Measurements from ENCODE around the gene FOSB.
"Not testable (repeated sequence)": the region's sequence is repeated elsewhere in the genome, so short reads cannot be mapped to it uniquely, and the experiment has no call there.

Gene FOSB

DNA sequence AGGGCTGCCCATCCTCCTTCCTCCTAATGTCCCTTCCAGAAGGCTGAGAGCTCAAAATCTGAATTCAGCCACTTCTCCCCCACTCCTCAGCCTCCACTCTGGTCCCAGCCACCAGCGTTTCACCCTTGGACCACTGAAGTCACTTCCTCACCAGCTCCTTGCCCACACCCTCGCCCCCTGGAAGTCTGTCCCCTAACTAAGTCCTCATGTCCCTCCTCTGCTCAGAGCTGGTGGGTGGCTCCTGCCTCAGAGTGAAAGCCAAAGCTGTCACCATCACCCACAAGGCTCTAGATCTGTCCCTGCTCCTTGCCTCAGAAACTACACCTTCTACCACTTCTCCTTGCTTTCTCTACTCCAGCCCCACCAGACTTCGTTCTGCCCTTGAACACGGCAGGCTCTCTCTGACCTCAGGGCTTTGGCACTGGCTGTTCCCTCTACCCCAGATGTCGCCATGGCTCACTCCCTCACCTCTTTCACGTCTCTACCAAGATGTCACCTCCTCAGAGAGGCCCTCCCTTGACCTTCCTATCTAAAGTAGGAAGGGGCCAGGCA, 45.8 kb upstream of the FOSB start:
- Mint-ChIP-seq H3K27me3 (ENCODE audit: low read depth) (no peaks in the 10 kb centered on the region), H3K4me1 (peaks cover 41% of the 10 kb centered on the region), H3K36me3 (ENCODE audit: low read depth) (peaks cover 26% of the 10 kb centered on the region), H3K4me3 (peak overlapping the region; percentile 46 to 59 (median 57)), H3K9me3 (no peaks in the 10 kb centered on the region), H3K27ac (peak overlapping the region in 1 of 3 experiments; percentile 22)
- TF ChIP-seq, protein P1, sequence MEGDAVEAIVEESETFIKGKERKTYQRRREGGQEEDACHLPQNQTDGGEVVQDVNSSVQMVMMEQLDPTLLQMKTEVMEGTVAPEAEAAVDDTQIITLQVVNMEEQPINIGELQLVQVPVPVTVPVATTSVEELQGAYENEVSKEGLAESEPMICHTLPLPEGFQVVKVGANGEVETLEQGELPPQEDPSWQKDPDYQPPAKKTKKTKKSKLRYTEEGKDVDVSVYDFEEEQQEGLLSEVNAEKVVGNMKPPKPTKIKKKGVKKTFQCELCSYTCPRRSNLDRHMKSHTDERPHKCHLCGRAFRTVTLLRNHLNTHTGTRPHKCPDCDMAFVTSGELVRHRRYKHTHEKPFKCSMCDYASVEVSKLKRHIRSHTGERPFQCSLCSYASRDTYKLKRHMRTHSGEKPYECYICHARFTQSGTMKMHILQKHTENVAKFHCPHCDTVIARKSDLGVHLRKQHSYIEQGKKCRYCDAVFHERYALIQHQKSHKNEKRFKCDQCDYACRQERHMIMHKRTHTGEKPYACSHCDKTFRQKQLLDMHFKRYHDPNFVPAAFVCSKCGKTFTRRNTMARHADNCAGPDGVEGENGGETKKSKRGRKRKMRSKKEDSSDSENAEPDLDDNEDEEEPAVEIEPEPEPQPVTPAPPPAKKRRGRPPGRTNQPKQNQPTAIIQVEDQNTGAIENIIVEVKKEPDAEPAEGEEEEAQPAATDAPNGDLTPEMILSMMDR (IDR thresholded peaks at IDR 0.05; ENCODE audit: unreplicated experiment in 3 of 3), result no peak

DNA sequence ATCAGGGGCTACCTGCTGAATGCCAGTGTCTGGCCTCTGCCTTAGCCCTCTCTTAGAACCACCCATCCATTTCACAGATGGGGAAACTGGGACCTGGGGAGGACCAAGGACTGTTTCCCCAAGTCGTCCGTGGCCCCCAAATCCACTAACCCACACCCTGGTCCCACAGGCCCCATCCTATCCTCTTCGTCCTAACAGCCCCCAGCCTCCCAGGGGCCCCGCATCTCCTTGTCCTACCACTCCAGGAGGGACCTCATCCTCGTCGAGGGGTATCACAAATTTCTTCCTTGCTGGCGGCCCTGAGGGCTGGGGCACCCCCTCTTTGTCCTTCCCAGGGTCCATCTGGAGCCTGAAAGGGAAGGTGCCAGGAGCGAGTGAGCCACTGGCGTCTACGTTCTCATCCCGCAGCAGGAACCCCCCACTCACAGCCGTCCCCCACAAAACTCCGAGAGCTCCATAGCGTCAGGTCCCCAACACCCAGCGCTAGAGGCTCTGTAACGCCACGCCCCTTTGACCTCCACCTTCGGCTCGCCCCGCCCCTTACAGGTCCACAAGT, 44.7 kb upstream of the FOSB start:
- peaks cover 17% of the 10 kb centered on the region for H3K36me3 Mint-ChIP-seq (ENCODE audit: low read depth)

DNA sequence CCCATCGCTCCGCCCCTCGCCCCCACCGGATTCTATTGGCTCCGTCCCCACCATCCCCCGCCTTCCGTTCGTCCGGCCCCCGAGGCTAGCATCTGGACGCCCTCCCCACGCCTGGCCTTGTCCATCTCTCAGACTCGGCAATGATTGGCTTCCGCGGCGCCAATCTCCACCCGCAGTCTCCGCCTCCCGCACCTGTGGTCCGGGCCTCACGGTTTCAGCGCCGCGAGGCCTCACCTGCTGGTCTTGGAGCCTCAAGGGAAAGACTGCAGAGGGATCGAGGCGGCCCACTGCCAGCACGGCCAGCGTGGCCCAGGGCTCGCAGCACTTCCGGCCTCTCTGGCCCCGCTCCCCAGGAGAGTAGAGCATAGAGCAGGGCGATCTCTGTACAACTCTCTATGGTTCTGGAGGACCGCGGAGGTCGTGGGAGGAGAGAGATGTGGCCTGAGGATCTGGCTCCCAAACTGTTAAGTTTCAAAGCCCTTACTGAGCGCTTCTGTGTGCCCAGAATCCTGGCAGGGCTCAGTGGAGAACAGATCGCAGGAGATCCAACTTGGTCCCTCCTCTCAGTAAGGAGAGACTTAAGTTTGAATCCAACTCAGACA, 44.1 kb upstream of the FOSB start, which contains the start of gene ERCC1:
TSS of gene ERCC1 (minus strand) at position 329 of the 602 bp plus-strand sequence. CDS start 543 bp downstream, outside the sequence.
- Mint-ChIP-seq H3K4me1 (peaks cover 37% of the 10 kb centered on the region), H3K36me3 (ENCODE audit: low read depth) (peaks cover 12% of the 10 kb centered on the region), H3K27ac (peak within 1 kb of the TSS; percentile 83 to 92 (median 86)), H3K9me3 (no peaks in the 10 kb centered on the region), H3K4me3 (peak within 1 kb of the TSS; percentile 91 to 95 (median 94)), H3K27me3 (ENCODE audit: low read depth) (no peaks in the 10 kb centered on the region)
- TF ChIP-seq, protein P1 (IDR thresholded peaks at IDR 0.05; ENCODE audit: unreplicated experiment in 3 of 3), result no peak

More for the DNA sequence above, 44.7 kb upstream of the FOSB start:
- peak overlapping the region; percentile 91 to 95 (median 94) for H3K4me3 Mint-ChIP-seq
- H3K9me3 Mint-ChIP-seq, result no peaks in the 10 kb centered on the region
- H3K4me1 Mint-ChIP-seq, result peaks cover 41% of the 10 kb centered on the region
- H3K27me3 Mint-ChIP-seq (ENCODE audit: low read depth), result no peaks in the 10 kb centered on the region
- TF ChIP-seq, protein P1 (IDR thresholded peaks at IDR 0.05; ENCODE audit: unreplicated experiment in 3 of 3), result no peak
- peak overlapping the region; percentile 83 to 92 (median 86) for H3K27ac Mint-ChIP-seq

DNA sequence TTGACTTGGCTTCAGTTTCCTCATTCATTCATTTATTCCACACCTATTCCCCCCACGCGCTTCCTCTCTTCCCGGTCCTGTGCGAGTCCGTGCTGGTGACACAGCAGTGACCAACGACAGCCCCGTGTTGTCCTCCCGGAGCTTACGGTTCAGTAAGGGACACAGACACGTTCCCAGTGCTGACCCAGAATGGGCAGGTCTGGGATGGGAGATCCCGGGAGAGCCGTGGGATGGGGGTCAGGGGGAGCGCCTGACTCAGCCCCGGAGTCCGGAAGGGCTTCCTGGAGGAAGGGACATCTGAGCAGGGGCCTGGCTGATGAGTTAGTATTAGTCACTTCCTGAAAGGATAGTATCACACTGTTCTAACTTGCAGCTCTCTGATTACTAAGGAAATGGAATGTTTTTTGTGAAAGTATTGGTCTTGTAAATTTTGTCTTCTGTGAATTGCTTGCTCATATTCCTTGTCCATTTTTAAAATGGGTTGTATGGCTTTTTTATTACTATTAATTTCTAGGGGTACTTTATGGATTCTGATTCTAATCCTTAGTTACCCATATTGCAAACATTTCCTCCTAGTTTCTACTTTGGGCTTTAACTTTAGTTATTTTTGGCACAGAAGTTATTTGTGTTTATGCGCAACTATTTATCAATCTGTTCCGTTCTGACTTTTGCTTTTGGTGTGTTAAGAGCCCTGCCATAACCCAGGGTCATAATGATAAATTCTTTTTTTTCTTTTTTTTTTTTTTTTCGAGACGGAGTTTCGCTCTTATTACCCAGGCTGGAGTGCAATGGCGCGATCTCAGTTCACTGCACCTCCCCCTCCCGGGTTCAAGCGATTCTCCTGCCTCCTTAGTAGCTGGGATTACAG, 43.4 kb upstream of the FOSB start:
- H3K4me1 Mint-ChIP-seq, result peaks cover 34% of the 10 kb centered on the region
- peak overlapping the region; percentile 91 to 95 (median 94) for H3K4me3 Mint-ChIP-seq

DNA sequence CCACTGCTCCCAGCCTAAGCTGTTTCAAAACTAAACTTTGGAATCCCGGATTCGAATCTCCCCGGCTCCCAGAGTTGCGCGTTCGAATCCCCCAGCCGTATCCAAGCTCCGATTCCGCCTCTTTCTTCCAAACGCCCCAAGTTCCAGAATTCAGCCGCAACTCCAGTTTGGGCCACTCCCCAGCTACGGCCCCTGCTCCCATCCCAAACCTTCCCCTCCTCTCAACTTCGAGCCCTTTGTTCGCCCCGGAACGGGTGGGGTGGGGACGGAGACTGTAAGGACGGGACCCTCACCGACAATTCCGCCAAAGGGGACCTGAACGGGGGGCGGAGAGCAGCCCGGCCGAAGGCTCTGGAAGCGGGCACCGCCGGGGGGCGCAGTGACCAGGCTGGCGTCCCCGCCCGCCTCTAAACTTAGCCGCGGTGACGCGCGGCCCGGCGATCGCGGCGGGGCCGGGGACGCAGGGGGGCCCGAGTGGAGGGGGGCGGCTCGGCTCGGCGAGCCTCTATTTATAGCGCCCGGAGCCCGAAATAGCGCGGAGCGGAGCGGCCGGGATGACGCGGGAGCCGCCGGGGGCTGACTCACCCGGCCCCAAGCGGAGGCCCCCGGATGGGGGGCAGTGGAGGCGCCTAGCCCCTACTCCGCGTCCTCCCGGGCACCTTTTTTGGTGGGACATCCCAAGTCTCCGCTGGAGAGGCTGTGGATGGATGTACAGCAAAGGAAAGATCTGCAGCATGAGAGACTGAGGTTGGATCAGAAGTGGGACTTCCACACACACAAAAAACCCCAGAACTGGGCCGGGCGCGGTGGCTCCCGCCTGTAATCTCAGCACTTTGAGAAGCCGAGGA, 39.2 kb upstream of the FOSB start:
- H3K9me3 Mint-ChIP-seq, result no peaks in the 10 kb centered on the region
- H3K27ac Mint-ChIP-seq, result peak overlapping the region; percentile 54 to 84 (median 82)
- no peaks in the 10 kb centered on the region for H3K36me3 Mint-ChIP-seq (ENCODE audit: low read depth)
- no peaks in the 10 kb centered on the region for H3K27me3 Mint-ChIP-seq (ENCODE audit: low read depth)
- H3K4me3 Mint-ChIP-seq, result peak overlapping the region; percentile 85 to 92 (median 92)
- TF ChIP-seq, protein P1 (IDR thresholded peaks at IDR 0.05; ENCODE audit: unreplicated experiment in 3 of 3), result peak; percentile 18 to 46 (median 37)
- peaks cover 16% of the 10 kb centered on the region for H3K4me1 Mint-ChIP-seq

More for the DNA sequence above, 43.4 kb upstream of the FOSB start:
- peaks cover 9% of the 10 kb centered on the region for H3K36me3 Mint-ChIP-seq (ENCODE audit: low read depth)
- H3K27me3 Mint-ChIP-seq (ENCODE audit: low read depth), result no peaks in the 10 kb centered on the region
- TF ChIP-seq, protein P1 (IDR thresholded peaks at IDR 0.05; ENCODE audit: unreplicated experiment in 3 of 3), result no peak
- H3K9me3 Mint-ChIP-seq, result no peaks in the 10 kb centered on the region
- H3K27ac Mint-ChIP-seq, result peak overlapping the region; percentile 83 to 92 (median 86)

DNA sequence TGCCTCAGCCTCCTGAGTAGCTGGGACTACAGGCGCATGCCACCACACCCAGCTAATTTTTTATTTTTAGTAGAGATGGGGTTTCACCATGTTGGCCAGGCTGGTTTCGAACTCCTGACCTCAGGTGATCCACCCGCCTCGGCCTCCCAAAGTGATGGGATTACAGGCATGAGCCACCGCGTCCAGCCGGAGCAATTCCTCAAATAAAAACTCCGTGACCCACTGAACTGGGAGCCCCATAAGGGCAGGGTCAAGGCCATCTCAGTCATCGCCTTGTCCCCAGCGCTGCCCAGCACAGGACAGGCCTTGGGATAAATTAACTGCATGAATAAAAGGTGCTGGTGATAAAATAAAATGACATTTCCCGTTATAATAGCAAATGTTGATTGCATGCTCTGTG, 37.9 kb upstream of the FOSB start:
- H3K4me3 Mint-ChIP-seq; H3K36me3 Mint-ChIP-seq (ENCODE audit: low read depth); H3K4me1 Mint-ChIP-seq; H3K27ac Mint-ChIP-seq; H3K27me3 Mint-ChIP-seq (ENCODE audit: low read depth); H3K9me3 Mint-ChIP-seq: not testable (repeated sequence)

DNA sequence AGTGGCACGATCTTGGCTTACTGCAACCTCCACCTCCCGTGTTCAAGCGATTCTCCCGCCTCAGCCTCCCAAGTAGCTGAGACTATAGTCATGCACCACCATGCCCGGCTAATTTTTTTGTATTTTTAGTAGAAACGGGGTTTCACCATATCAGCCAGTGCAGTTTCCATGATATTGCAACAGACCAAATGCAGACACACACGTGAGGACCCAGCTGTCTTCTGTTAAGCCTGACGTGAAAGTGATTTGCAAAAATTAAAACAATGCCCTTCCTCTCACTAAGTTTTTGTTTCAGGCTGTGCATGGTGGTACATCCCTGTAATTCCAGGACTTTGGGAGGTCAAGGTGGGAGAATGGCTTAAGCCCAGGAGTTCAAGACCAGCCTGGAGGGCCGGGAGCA, 36.8 kb upstream of the FOSB start:
- H3K27ac Mint-ChIP-seq; H3K4me1 Mint-ChIP-seq; H3K36me3 Mint-ChIP-seq (ENCODE audit: low read depth); H3K9me3 Mint-ChIP-seq; H3K27me3 Mint-ChIP-seq (ENCODE audit: low read depth): not testable (repeated sequence)
- H3K4me3 Mint-ChIP-seq, result peak overlapping the region in 1 of 3 experiments; percentile 41

DNA sequence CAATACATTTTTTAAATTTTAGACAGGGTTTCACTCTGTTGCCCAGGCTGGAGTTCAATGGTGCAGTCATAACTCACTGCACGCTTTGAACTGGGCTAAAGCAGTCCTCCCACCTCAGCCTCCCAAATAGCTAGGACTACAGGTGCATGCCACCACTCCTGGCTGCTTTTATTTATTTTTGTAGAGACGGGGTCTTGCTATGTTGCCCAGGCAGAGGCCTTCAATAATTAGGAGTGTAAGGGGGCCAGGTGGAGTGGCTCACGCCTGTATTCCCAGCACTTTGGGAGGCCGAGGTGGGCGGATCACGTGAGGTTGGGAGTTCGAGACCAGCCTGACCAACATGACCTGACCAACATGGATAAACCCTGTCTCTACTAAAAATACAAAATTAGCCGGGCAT, 35.3 kb upstream of the FOSB start:
- not testable (repeated sequence) for H3K9me3 Mint-ChIP-seq; H3K4me1 Mint-ChIP-seq; H3K4me3 Mint-ChIP-seq; H3K27me3 Mint-ChIP-seq (ENCODE audit: low read depth); H3K27ac Mint-ChIP-seq; H3K36me3 Mint-ChIP-seq (ENCODE audit: low read depth)
